Heart left ventricle (tissue), 16 donors: ENCODE data around the gene ATP9B. TPM values are rescaled to one million over a fixed set of nuclear protein-coding genes. Genes with fewer than 3 reads are reported as not detected.

Experiments used
- ATAC-seq, 4 donors: fragments of 200-7000 bp; cut with Tn5 transposase; one replicate each; pipeline ENCODE4 v1.9.1; 2020 to 2022; ENCODE audit warnings: moderate library complexity in 4 of 4, mild to moderate bottlenecking in 3 of 4, moderate number of reproducible peaks in 1 of 4
- DNase-seq, 5 donors: peaks; one replicate each; pipeline ENCODE4 v3.0.0-alpha.2; 2020
- H3K27ac ChIP-seq, 12 donors: fragments of 200-600 bp; sonication (generic) in 4 of 12; one replicate each; pipeline versions ENCODE4 v1.5.0 to v1.8.0; 2016 to 2022; ENCODE audit warnings: mild to moderate bottlenecking in 2 of 12
- H3K27me3 ChIP-seq, 9 donors: fragments of 200-600 bp; sonication (generic) in 2 of 9; one replicate each; pipeline versions ENCODE4 v1.5.1 to v1.8.0; 2016 to 2022; ENCODE audit warnings: mild to moderate bottlenecking in 3 of 9
- H3K36me3 ChIP-seq, 9 donors: fragments of 200-600 bp; sonication (generic) in 2 of 9; one replicate each; pipeline versions ENCODE4 v1.5.0 to v1.8.0; 2018 to 2022; ENCODE audit warnings: mild to moderate bottlenecking in 2 of 9
- H3K4me1 ChIP-seq, 12 donors: fragments of 200-600 bp; sonication (generic) in 4 of 12; one replicate each; pipeline versions ENCODE4 v1.5.0 to v1.8.0; 2016 to 2022; ENCODE audit warnings: mild to moderate bottlenecking in 3 of 12
- H3K4me3 ChIP-seq, 12 donors: fragments of 200-600 bp; sonication (generic) in 4 of 12; one replicate each; pipeline versions ENCODE4 v1.5.0 to v1.8.0; 2017 to 2022; ENCODE audit warnings: mild to moderate bottlenecking in 9 of 12, moderate library complexity in 4 of 12
- H3K9me3 ChIP-seq, 12 donors: fragments of 200-600 bp; sonication (generic) in 4 of 12; one replicate each; pipeline versions ENCODE4 v1.5.0 to v1.8.0; 2016 to 2022; ENCODE audit warnings: mild to moderate bottlenecking in 1 of 12
- CTCF ChIP-seq, 12 donors: fragments of 200-600 bp; sonication (generic) in 4 of 12; IDR thresholded peaks; one replicate each; pipeline versions ENCODE4 v1.5.0 to v1.8.0; 2018 to 2022; ENCODE audit warnings: antibody characterized with exemption in 12 of 12, mild to moderate bottlenecking in 5 of 12
- POLR2A ChIP-seq, 2 donors: fragments of 450-650 bp; IDR thresholded peaks; one replicate each; pipeline ENCODE4 v1.6.1; 2017; ENCODE audit warnings: antibody characterized with exemption in 2 of 2, mild to moderate bottlenecking in 2 of 2, moderate library complexity in 2 of 2
- whole genome bisulfite sequencing, 4 donors: extraction: QIAGEN DNeasy Blood & Tissue Kit in 2 of 4; methylation state at CpG; one replicate each; pipeline versions ENCODE4 v1.1.5 to v1.1.7; 2013 to 2018; 5-methylcytosine and 5-hydroxymethylcytosine counted together
- intact Hi-C, 10 donors: fragments of 100-400 bp; cut with DNase I; formaldehyde crosslinking; loops; one replicate each; pipeline versions ENCODE4 v1.11.1 to v1.14.2; 2022
- polyA plus RNA-seq, 2 donors: library from polyadenylated mRNA; stranded (reverse); fragments of 200-250 nt; gene quantifications; one replicate each; pipeline ENCODE4 v1.2.3, GENCODE V29; 2013
- total RNA-seq, 9 donors: library from RNA; depleted of rRNA in 2 of 9; stranded (reverse); fragments of >200 nt in 2 of 9; fragmentation: NEBNext Ultra II Directional in 3 of 9; extraction: Animal tissue kit (Norgen Biotek cat#: 25700) in 3 of 9; gene quantifications; one replicate each; pipeline versions ENCODE4 v1.1.0 to v1.2.4, GENCODE V29; 2016 to 2023
- donor health status: ischemic (EF 13 %, LVEDD 7.1; RV severe dilation, severe dysfunction).
- donor health status: healthy with polysubstance abuse.
- donor health status: DM: no; HTN: yes; CAD: no.
- donor health status: DM: no; HTN: no; CAD: no.
- donor health status: ischemic (EF 25% LVEDD 6.9; RV normal size, moderate dysfunction).
- donor health status: ischemic (EF 25% LVEDD 5.7; RV mildly dilated, moderate dysfunction).
- donor health status: healthy.
- donor health status: DM: yes; HTN: yes; CAD: no.
- donor health status: ischemic (EF 35%, LVEDD 5.7; RV mildly dilated, moderate dysfunction).
- donor health status: nonischemic (EF 11% LVEDD 7.7; RV severe dilation, severe dysfunction).
- donor health status: DM: yes; HTN: yes; CAD: no.
- donor health status: PGD.
- donor health status: ischemic (EF 29% LVEDD 5.4; RV normal size, mild dysfunction).
- donor health status: nonischemic (EF 23%, LVEDD 6.1; RV moderate dilation, normal function).

Gene ATP9B
- total and polyA plus RNA-seq, 11 donors: 7.4 to 23.9 (median 12.8) TPM

- TF ChIP-seq POLR2A (IDR thresholded peaks at IDR 0.05): no peak
- no peak for TF ChIP-seq CTCF (IDR thresholded peaks at IDR 0.05)
- peaks cover 0 to 27% (median 15%) of the 10 kb centered on the region in 9 donors for H3K36me3 ChIP-seq
Measured at GRCh38 chr18:79372461-79372860, 303.3 kb downstream of the ATP9B start.

DNA sequence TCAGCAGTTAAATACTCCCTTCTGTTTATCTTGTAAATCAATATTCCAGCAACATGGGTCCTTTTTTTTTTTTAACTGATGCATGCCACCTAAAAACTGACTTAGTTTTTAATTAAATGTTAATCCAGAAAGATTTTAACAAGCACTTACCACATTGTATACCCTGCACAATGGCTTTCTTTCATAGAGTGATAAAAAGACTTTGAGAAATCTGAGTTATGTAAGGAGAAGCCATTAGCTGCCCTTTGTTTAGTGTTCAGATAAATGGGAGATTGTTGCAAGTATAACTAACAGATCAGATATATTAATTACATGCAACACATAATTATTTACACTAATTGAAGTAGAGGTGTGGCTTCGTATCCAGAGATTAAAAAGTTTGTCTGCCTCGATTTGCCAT is 303.8 kb downstream of the ATP9B start:
- DNase-seq (no peak), ATAC-seq (no peak)
- WGBS, 4 donors: 93 to 99% (median 96%) methylated on average over 2 of the region's 2 CpGs
- intact Hi-C loops: loop anchor here in 1 of 10 donors (10.0 kb wide), 1 partner anchor 542 kb away; no protein-coding TSS in a partner anchor
- Histone ChIP-seq H3K36me3 (peaks cover 0 to 32% (median 19%) of the 10 kb centered on the region in 9 donors), H3K27me3 (no peaks in the 10 kb centered on the region), H3K4me3 (no peak overlapping the region), H3K9me3 (no peaks in the 10 kb centered on the region), H3K4me1 (peaks cover 0 to 6% (median 0%) of the 10 kb centered on the region in 12 donors), H3K27ac (no peak overlapping the region)
- no peak for TF ChIP-seq POLR2A (IDR thresholded peaks at IDR 0.05)
- no peak for TF ChIP-seq CTCF (IDR thresholded peaks at IDR 0.05)

More at GRCh38 chr18:79372461-79372860, 303.3 kb downstream of the ATP9B start:
- Histone ChIP-seq H3K4me1 (peaks cover 0 to 6% (median 0%) of the 10 kb centered on the region in 12 donors), H3K4me3 (no peak overlapping the region), H3K27me3 (no peaks in the 10 kb centered on the region), H3K27ac (no peak overlapping the region), H3K9me3 (no peaks in the 10 kb centered on the region)
- ATAC-seq: no peak
- intact Hi-C loops: loop anchor here in 1 of 10 donors (10.0 kb wide), 1 partner anchor 542 kb away; no protein-coding TSS in a partner anchor
- WGBS, 4 donors: 85 to 95% (median 94%) methylated on average over 10 of the region's 10 CpGs
- DNase-seq: no peak

DNA sequence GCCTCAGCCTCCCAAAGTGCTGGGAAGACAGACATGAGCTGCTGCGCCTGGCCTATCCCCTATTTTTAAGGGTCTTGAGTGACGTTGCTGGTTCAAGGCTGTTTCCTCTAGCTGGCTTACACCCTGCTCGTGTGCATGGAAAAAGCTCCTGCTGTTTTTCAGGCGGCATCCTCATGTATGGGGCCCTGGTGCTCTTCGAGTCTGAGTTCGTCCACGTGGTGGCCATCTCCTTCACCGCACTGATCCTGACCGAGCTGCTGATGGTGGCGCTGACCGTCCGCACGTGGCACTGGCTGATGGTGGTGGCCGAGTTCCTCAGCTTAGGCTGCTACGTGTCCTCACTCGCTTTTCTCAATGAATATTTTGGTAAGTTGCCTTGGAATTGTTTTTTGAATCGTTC is 304.5 kb downstream of the ATP9B start:
- Histone ChIP-seq H3K27me3 (no peaks in the 10 kb centered on the region), H3K4me3 (no peak overlapping the region), H3K4me1 (peaks cover 0 to 2% (median 0%) of the 10 kb centered on the region in 12 donors), H3K27ac (no peak overlapping the region), H3K36me3 (peaks cover 0 to 39% (median 24%) of the 10 kb centered on the region in 9 donors), H3K9me3 (no peaks in the 10 kb centered on the region)
- TF ChIP-seq CTCF (IDR thresholded peaks at IDR 0.05): no peak
- no peak for TF ChIP-seq POLR2A (IDR thresholded peaks at IDR 0.05)
- DNase-seq: no peak
- 95 to 97% (median 96%) methylated on average over 17 of the region's 17 CpGs for WGBS, 4 donors
- intact Hi-C loops: loop anchor here in 1 of 10 donors (10.0 kb wide), 1 partner anchor 541 kb away; no protein-coding TSS in a partner anchor
- no peak for ATAC-seq

GRCh38 chr18:79374408-79375171 is 305.4 kb downstream of the ATP9B start:
- H3K4me1 ChIP-seq: peaks cover 0 to 8% (median 4%) of the 10 kb centered on the region in 12 donors
- H3K27me3 ChIP-seq: no peaks in the 10 kb centered on the region
- 93 to 95% (median 94%) methylated on average over 19 to 25 of the region's 32 CpGs for WGBS, 4 donors
- peak in 2 of 5 donors; percentile 13 to 39 for DNase-seq
- intact Hi-C loops: loop anchor here in 1 of 10 donors (10.0 kb wide), 1 partner anchor 540 kb away; no protein-coding TSS in a partner anchor
- H3K9me3 ChIP-seq: no peaks in the 10 kb centered on the region
- H3K36me3 ChIP-seq: peaks cover 0 to 39% (median 24%) of the 10 kb centered on the region in 9 donors
- H3K27ac ChIP-seq: no peak overlapping the region
- no peak for ATAC-seq
- no peak for TF ChIP-seq POLR2A (IDR thresholded peaks at IDR 0.05)
- TF ChIP-seq CTCF (IDR thresholded peaks at IDR 0.05): no peak
- H3K4me3 ChIP-seq: no peak overlapping the region
